ENCODE measurements around the gene PRSS3. TPM values are rescaled to one million over a fixed set of nuclear protein-coding genes. Genes with fewer than 3 reads are reported as not detected.

Gene PRSS3
- polyA plus RNA-seq, 1 donor (not counting 4 experiments of a cell fraction or from before 2014, with no cell fraction given): 9.1 TPM

- DNase-seq (ENCODE audit: low read depth, low spot score): no peak
- H3K4me3 ChIP-seq (ENCODE audit: control insufficient read depth in 2 of 3, extremely low read depth in 1 of 3, insufficient read depth in 2 of 3, low read depth in 1 of 3, low read length in 3 of 3): no peak overlapping the region
- no peaks in the 10 kb centered on the region for H3K79me2 ChIP-seq (ENCODE audit: control insufficient read depth, insufficient read depth, low read length)
- TF ChIP-seq EZH2 (IDR thresholded peaks at IDR 0.05; ENCODE audit: low read length) (no peak), CTCF (optimal IDR thresholded peaks at IDR 0.05 in 1 of 3, IDR thresholded peaks at IDR 0.05 in 1 of 3, conservative IDR thresholded peaks at IDR 0.05 in 1 of 3; ENCODE audit: extremely low read depth in 1 of 3, insufficient read depth in 2 of 3, low read length in 3 of 3) (peak; percentile 16 to 34 (median 26))
- H2AFZ ChIP-seq (ENCODE audit: control insufficient read depth, low read length): no peak overlapping the region
- H3K9me3 ChIP-seq (ENCODE audit: control insufficient read depth, low read depth, low read length): no peaks in the 10 kb centered on the region
- no peaks in the 10 kb centered on the region for H3K27me3 ChIP-seq (ENCODE audit: control insufficient read depth, extremely low read depth, insufficient read depth, low read length)
- H3K9me1 ChIP-seq (ENCODE audit: control insufficient read depth, extremely low read depth, insufficient read depth, low read length): no peaks in the 10 kb centered on the region
- no peak overlapping the region for H3K4me2 ChIP-seq (ENCODE audit: control insufficient read depth, extremely low read depth, insufficient read depth, low read depth, low read length)
- H3K9ac ChIP-seq (ENCODE audit: control insufficient read depth, extremely low read depth, insufficient read depth, low read length): no peak overlapping the region
- H4K20me1 ChIP-seq (ENCODE audit: control insufficient read depth, extremely low read depth, insufficient read depth, low read length): no peaks in the 10 kb centered on the region
- dilution Hi-C loops (cut with MboI; ENCODE audit: extremely low pct_ligation_motif_present, low sequenced_read_pairs): no loop called here
- H3K4me1 ChIP-seq (ENCODE audit: control insufficient read depth, extremely low read depth, insufficient read depth, low read length): peaks cover 12% of the 10 kb centered on the region
- no peak for FAIRE-seq
- no peak overlapping the region for H3K27ac ChIP-seq (ENCODE audit: control insufficient read depth, insufficient read depth, low read length)
- peaks cover 0 to 3% of the 10 kb centered on the region in 2 experiments for H3K36me3 ChIP-seq (ENCODE audit: control insufficient read depth in 2 of 2, extremely low read depth in 1 of 2, insufficient read depth in 2 of 2, low read length in 2 of 2)
These were observed 9.4 kb upstream of the PRSS3 start for GRCh38 chr9:33785914-33786313.

GRCh38 chr9:33786681-33787080, 8.7 kb upstream of the PRSS3 start:
- Histone ChIP-seq H3K9ac (ENCODE audit: control insufficient read depth, extremely low read depth, insufficient read depth, low read length) (no peak overlapping the region), H3K4me2 (ENCODE audit: control insufficient read depth, extremely low read depth, insufficient read depth, low read depth, low read length) (no peak overlapping the region), H3K9me1 (ENCODE audit: control insufficient read depth, extremely low read depth, insufficient read depth, low read length) (no peaks in the 10 kb centered on the region), H4K20me1 (ENCODE audit: control insufficient read depth, extremely low read depth, insufficient read depth, low read length) (no peaks in the 10 kb centered on the region), H3K9me3 (ENCODE audit: control insufficient read depth, low read depth, low read length) (no peaks in the 10 kb centered on the region), H3K36me3 (ENCODE audit: control insufficient read depth in 2 of 2, extremely low read depth in 1 of 2, insufficient read depth in 2 of 2, low read length in 2 of 2) (peaks cover 0 to 3% of the 10 kb centered on the region in 2 experiments), H2AFZ (ENCODE audit: control insufficient read depth, low read length) (no peak overlapping the region), H3K79me2 (ENCODE audit: control insufficient read depth, insufficient read depth, low read length) (no peaks in the 10 kb centered on the region), H3K4me1 (ENCODE audit: control insufficient read depth, extremely low read depth, insufficient read depth, low read length) (peaks cover 15% of the 10 kb centered on the region), H3K27me3 (ENCODE audit: control insufficient read depth, extremely low read depth, insufficient read depth, low read length) (no peaks in the 10 kb centered on the region), H3K27ac (ENCODE audit: control insufficient read depth, insufficient read depth, low read length) (no peak overlapping the region), H3K4me3 (ENCODE audit: control insufficient read depth in 2 of 3, extremely low read depth in 1 of 3, insufficient read depth in 2 of 3, low read depth in 1 of 3, low read length in 3 of 3) (no peak overlapping the region)
- FAIRE-seq: no peak
- dilution Hi-C loops (cut with MboI; ENCODE audit: extremely low pct_ligation_motif_present, low sequenced_read_pairs): no loop called here
- TF ChIP-seq EZH2 (IDR thresholded peaks at IDR 0.05; ENCODE audit: low read length) (no peak), CTCF (optimal IDR thresholded peaks at IDR 0.05 in 1 of 3, IDR thresholded peaks at IDR 0.05 in 1 of 3, conservative IDR thresholded peaks at IDR 0.05 in 1 of 3; ENCODE audit: extremely low read depth in 1 of 3, insufficient read depth in 2 of 3, low read length in 3 of 3) (no peak)
- no peak for DNase-seq (ENCODE audit: low read depth, low spot score)
